H9 (cell line): ENCODE measurements around the gene TMEM201. TPM values are rescaled to one million over a fixed set of nuclear protein-coding genes. Genes with fewer than 3 reads are reported as not detected.

ENCODE experiments used
- DNase-seq: peaks from one replicate; pipeline ENCODE4 v3.0.0-alpha.2; 2017
- H2AFZ ChIP-seq: one replicate; pipeline ENCODE4 v1.6.1; 2013; ENCODE audit warnings: mild to moderate bottlenecking, low read length, control low read depth, moderate library complexity
- H2AK5ac ChIP-seq: 2 replicates; pipeline ENCODE4 v1.6.1; 2013; ENCODE audit warnings: low read length, control low read depth, mixed read lengths; ENCODE audit not compliant: insufficient read length
- H2BK120ac ChIP-seq: one replicate; pipeline ENCODE4 v1.6.1; 2013; ENCODE audit warnings: low read depth, mild to moderate bottlenecking, low read length, control low read depth, inconsistent platforms; ENCODE audit not compliant: poor library complexity, severe bottlenecking
- H2BK12ac ChIP-seq: 2 replicates; pipeline ENCODE4 v1.6.1; 2013; ENCODE audit warnings: low read length, control low read depth, mixed read lengths, low read depth; ENCODE audit not compliant: insufficient read length
- H2BK15ac ChIP-seq: 2 replicates; pipeline ENCODE4 v1.6.1; 2013; ENCODE audit warnings: low read depth, low read length, control low read depth
- H2BK20ac ChIP-seq: one replicate; pipeline ENCODE4 v1.6.1; 2013; ENCODE audit warnings: low read depth, mild to moderate bottlenecking, low read length, control low read depth, inconsistent platforms; ENCODE audit not compliant: poor library complexity, severe bottlenecking
- H2BK5ac ChIP-seq: 2 replicates; pipeline ENCODE4 v1.6.1; 2013; ENCODE audit warnings: low read length, control low read depth, mixed read lengths; ENCODE audit not compliant: insufficient read length
- H3K14ac ChIP-seq: 2 replicates; pipeline ENCODE4 v1.6.1; 2013; ENCODE audit warnings: low read length, control low read depth; ENCODE audit not compliant: insufficient read depth
- H3K18ac ChIP-seq: 2 replicates; pipeline ENCODE4 v1.6.1; 2013; ENCODE audit warnings: low read depth, mild to moderate bottlenecking, mixed read lengths, low read length, control low read depth; ENCODE audit not compliant: insufficient read length
- H3K23ac ChIP-seq: 2 replicates; pipeline ENCODE4 v1.6.1; 2013; ENCODE audit warnings: low read length, control low read depth, mixed read lengths, low read depth; ENCODE audit not compliant: insufficient read length
- H3K23me2 ChIP-seq: 2 replicates; pipeline ENCODE4 v1.6.1; 2013; ENCODE audit warnings: low read depth, mild to moderate bottlenecking, mixed read lengths, low read length, control low read depth; ENCODE audit not compliant: insufficient read length, poor library complexity, severe bottlenecking
- H3K27ac ChIP-seq: 2 replicates; pipeline ENCODE4 v1.5.1; 2013; ENCODE audit warnings: low read length, control low read depth, mixed read lengths, low read depth; ENCODE audit not compliant: insufficient read length
- H3K27me3 ChIP-seq: 2 replicates; pipeline ENCODE4 v1.6.1; 2013; ENCODE audit warnings: low read length, control low read depth, inconsistent platforms; ENCODE audit not compliant: insufficient read depth
- H3K4ac ChIP-seq: 2 replicates; pipeline ENCODE4 v1.6.1; 2013; ENCODE audit warnings: low read depth, mild to moderate bottlenecking, control low read depth, inconsistent platforms, low read length, moderate library complexity
- H3K4me1 ChIP-seq: 2 replicates; pipeline ENCODE4 v1.6.1; 2013; ENCODE audit warnings: low read length, control low read depth, inconsistent platforms; ENCODE audit not compliant: insufficient read depth
- H3K4me2 ChIP-seq: 2 replicates; pipeline ENCODE4 v1.6.1; 2013; ENCODE audit warnings: low read length, control low read depth, mixed read lengths; ENCODE audit not compliant: insufficient read length, insufficient read depth
- H3K56ac ChIP-seq: 2 replicates; pipeline ENCODE4 v1.6.1; 2013; ENCODE audit warnings: low read depth, mild to moderate bottlenecking, mixed read lengths, low read length, control low read depth; ENCODE audit not compliant: insufficient read length
- H3K79me1 ChIP-seq: 2 replicates; pipeline ENCODE4 v1.6.1; 2013; ENCODE audit warnings: low read depth, mild to moderate bottlenecking, moderate library complexity, low read length, control low read depth, inconsistent platforms; ENCODE audit not compliant: insufficient read depth, poor library complexity, severe bottlenecking
- H3K79me2 ChIP-seq: 2 replicates; pipeline ENCODE4 v1.6.1; 2013; ENCODE audit warnings: low read length, control low read depth, inconsistent platforms; ENCODE audit not compliant: insufficient read depth
- H3K9ac ChIP-seq: 2 replicates; pipeline ENCODE4 v1.6.1; 2013; ENCODE audit warnings: low read length, control low read depth, mixed read lengths; ENCODE audit not compliant: insufficient read length; ENCODE audit errors: extremely low read depth
- H3K9me3 ChIP-seq: one replicate; pipeline ENCODE4 v1.6.1; 2013; ENCODE audit warnings: low read depth, low read length, inconsistent platforms; ENCODE audit not compliant: control insufficient read depth
- H3T11ph ChIP-seq: one replicate; pipeline ENCODE4 v1.6.1; 2013; ENCODE audit warnings: mild to moderate bottlenecking, low read length, control low read depth, inconsistent platforms
- H4K20me1 ChIP-seq: one replicate; pipeline ENCODE4 v1.6.1; 2013; ENCODE audit not compliant: control insufficient read depth, insufficient read length, insufficient read depth
- H4K5ac ChIP-seq: 2 replicates; pipeline ENCODE4 v1.6.1; 2013; ENCODE audit warnings: low read depth, mild to moderate bottlenecking, mixed read lengths, low read length, control low read depth; ENCODE audit not compliant: insufficient read length
- H4K8ac ChIP-seq: replicated peaks from 2 replicates; pipeline ENCODE4 v1.6.1; 2013; ENCODE audit warnings: low read length, control low read depth, mixed read lengths, low read depth; ENCODE audit not compliant: insufficient read length
- H4K91ac ChIP-seq: 2 replicates; pipeline ENCODE4 v1.6.1; 2013; ENCODE audit warnings: low read depth, mild to moderate bottlenecking, moderate library complexity, mixed read lengths, low read length, control low read depth; ENCODE audit not compliant: insufficient read length
- H3K27ac Mint-ChIP-seq, 3 experiments: 2 replicates in 2 of 3; 3 replicates in 1 of 3; pipeline ENCODE4 v1.8.0; 2020 to 2021; ENCODE audit warnings: mixed read lengths in 3 of 3, mild to moderate bottlenecking in 1 of 3, moderate library complexity in 1 of 3
- H3K27me3 Mint-ChIP-seq: 2 replicates; pipeline ENCODE4 v1.8.0; 2021; ENCODE audit warnings: low read depth, mild to moderate bottlenecking, moderate library complexity, mixed read lengths
- H3K36me3 Mint-ChIP-seq, 3 experiments: 2 replicates in 2 of 3; 3 replicates in 1 of 3; pipeline ENCODE4 v1.8.0; 2020 to 2021; ENCODE audit warnings: low read depth in 3 of 3, mixed read lengths in 3 of 3; ENCODE audit not compliant: insufficient read depth in 1 of 3
- H3K4me1 Mint-ChIP-seq, 2 experiments: 2 replicates each; pipeline ENCODE4 v1.8.0; 2020; ENCODE audit warnings: mixed read lengths in 2 of 2
- H3K4me3 Mint-ChIP-seq, 2 experiments: 2 replicates in 1 of 2; 3 replicates in 1 of 2; pipeline ENCODE4 v1.8.0; 2020 to 2021; ENCODE audit warnings: mild to moderate bottlenecking in 2 of 2, mixed read lengths in 2 of 2, moderate library complexity in 1 of 2
- H3K9me3 Mint-ChIP-seq, 2 experiments: 2 replicates in 1 of 2; 3 replicates in 1 of 2; pipeline ENCODE4 v1.8.0; 2020; ENCODE audit warnings: mild to moderate bottlenecking in 2 of 2, mixed read lengths in 2 of 2, moderate library complexity in 1 of 2
- CTCF ChIP-seq: fragments of 200-600 bp; sonication (generic); conservative IDR thresholded peaks from 3 replicates; pipeline ENCODE4 v1.8.0; 2021; ENCODE audit warnings: antibody characterized with exemption, mild to moderate bottlenecking
- WGBS: extraction: QIAGEN DNeasy Blood & Tissue Kit; methylation state at CpG from one replicate; pipeline ENCODE4 v1.1.7; 2013; ENCODE audit warnings: missing lambda C conversion rate, low lambda C conversion rate, mixed read lengths; ENCODE audit not compliant: insufficient read length; ENCODE audit errors: extremely low coverage; 5-methylcytosine and 5-hydroxymethylcytosine counted together
- total RNA-seq: library from RNA; stranded (reverse); gene quantifications from 2 replicates; pipeline ENCODE4 v1.2.1, GENCODE V29; 2021

The TMEM201 gene
- total RNA-seq, 1 experiment from 2014 or later, result 31.0 TPM

- Histone ChIP-seq H3K9me3 (no peaks in the 10 kb centered on the region), H3K56ac (no peak overlapping the region), H4K91ac (no peak overlapping the region), H3K4me1 (no peaks in the 10 kb centered on the region), H3K18ac (no peak overlapping the region), H3K27me3 (no peaks in the 10 kb centered on the region), H3K23ac (no peak overlapping the region), H3K4me2 (no peak overlapping the region), H2BK5ac (no peak overlapping the region), H2BK15ac (no peak overlapping the region), H3K23me2 (no peaks in the 10 kb centered on the region), H4K5ac (no peak overlapping the region), H3K27ac (no peak overlapping the region), H3K9ac (no peak overlapping the region), H4K20me1 (no peaks in the 10 kb centered on the region), H2AK5ac (no peak overlapping the region), H2BK20ac (no peak overlapping the region), H3K79me1 (peaks cover 3% of the 10 kb centered on the region), H2BK120ac (no peak overlapping the region), H3K79me2 (no peaks in the 10 kb centered on the region), H3T11ph (no peak overlapping the region), H3K4ac (no peak overlapping the region), H2AFZ (no peak overlapping the region), H3K14ac (no peak overlapping the region), H4K8ac (no peak overlapping the region), H2BK12ac (no peak overlapping the region)
- H3K4me1 Mint-ChIP-seq, result peaks cover 5 to 6% of the 10 kb centered on the region in 2 experiments
- no peak for TF ChIP-seq CTCF
- no peaks in the 10 kb centered on the region for H3K9me3 Mint-ChIP-seq
- no peak overlapping the region for H3K27ac Mint-ChIP-seq
- H3K4me3 Mint-ChIP-seq, result no peak overlapping the region
- WGBS, result no CpG with 5 or more reads among the region's 3 CpGs
- H3K27me3 Mint-ChIP-seq, result peaks cover 74% of the 10 kb centered on the region
- no peak for DNase-seq
- H3K36me3 Mint-ChIP-seq, result peaks cover 24 to 49% (median 48%) of the 10 kb centered on the region in 3 experiments; a peak in 6 of 7 replicates
These were observed 27.3 kb upstream of the TMEM201 start for GRCh38 chr1:9561429-9561828.
